SIG-M5 treated with dmso at 0.1 percent for 504 hours (cell line): ENCODE measurements around the gene KRT4.
A peak's percentile ranks its signal among the peaks of the same experiment; 100 is the strongest.
"Not testable (repeated sequence)": the region's sequence is repeated elsewhere in the genome, so short reads cannot be mapped to it uniquely, and the experiment has no call there.

Experiments used
- DNase-seq: peaks from one replicate; lab custom pipeline; 2025; ENCODE audit not compliant: unreplicated experiment; lab: John Stamatoyannopoulos, UW

KRT4 gene

DNA sequence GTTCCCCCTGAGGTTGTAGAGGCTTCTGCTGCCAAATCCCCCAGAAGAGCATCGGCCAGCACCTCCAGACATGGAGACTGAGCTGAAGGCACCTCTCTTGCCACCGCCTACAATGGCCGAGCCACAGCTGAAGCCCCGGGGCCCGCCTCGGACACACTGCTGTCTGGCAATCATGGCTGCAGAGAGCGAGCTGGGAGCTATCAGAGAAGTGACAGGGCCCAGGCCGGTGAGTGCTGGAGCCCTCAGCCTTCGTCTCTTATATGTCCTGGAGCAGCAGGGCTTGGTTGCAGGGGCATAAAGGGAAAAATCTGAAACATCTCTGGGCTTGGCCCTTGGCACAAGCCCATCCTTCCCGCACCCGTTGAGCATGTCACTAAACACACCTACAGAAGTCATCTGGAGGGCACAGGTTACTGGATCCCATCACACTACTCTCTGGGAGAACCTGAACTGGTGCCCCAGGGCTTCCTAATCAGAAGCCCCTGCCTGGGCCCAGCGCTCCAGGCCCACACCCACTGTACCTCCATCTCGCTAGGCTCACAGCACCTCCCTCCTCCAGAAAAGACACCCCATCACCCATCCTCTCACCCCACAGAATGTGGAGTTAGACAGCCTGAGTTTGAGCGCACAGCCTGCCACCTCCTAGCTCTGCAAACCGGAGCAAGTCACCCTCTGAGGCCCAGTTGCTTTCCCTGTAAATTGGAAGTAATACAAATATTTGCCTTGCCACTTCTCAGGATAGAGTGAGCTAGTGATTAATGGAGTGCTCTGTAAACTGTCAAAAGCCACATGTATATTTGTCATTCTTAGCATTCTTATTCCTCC is at the start of gene KRT4:
Gene KRT4, minus strand, starts transcription at position 232 of the 825 bp plus-strand sequence. Its CDS starts 58 bp downstream, at position 174.
- DNase-seq, result peak; percentile 26

GRCh38 chr12:52862023-52862422 is 48.1 kb upstream of the KRT4 start:
- no peak for DNase-seq

GRCh38 chr12:52861511-52861910 is 47.6 kb upstream of the KRT4 start:
- DNase-seq, result no peak

DNA sequence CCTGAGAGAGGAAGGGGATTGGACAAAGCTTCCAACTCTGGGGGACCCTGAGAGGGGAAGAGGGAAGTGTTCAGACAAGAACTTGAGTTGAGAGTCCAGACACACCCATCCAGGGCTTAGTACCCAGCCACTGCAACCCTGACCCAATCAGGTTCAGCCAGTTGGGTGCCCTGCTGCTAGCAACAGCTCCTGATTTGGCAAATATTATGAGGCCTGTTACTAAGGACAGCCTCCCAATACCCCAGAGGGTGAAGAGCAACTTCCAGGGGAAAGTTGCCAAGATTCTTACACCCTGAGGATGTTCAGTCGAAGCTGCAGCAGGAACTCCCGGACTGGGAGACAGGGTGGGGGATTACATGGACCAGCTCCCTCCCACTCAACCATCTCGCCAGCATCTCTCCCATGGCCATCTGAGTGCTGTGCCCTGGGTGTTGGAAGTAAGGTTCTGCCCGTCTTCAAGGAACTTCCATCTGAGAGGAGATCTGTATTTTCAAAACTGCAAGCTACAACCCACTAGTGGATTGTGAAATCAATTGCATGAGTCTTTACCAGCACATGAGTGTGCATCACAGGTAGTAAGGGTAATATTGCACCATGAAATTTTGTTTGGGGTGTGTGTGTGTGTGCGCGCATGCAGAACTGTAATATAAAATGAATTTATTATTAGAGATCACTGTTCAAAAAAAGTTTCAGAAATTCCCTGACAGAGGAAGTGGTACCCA is 46.3 kb upstream of the KRT4 start:
- DNase-seq, result peak; percentile 60

GRCh38 chr12:52857500-52857899 is 43.6 kb upstream of the KRT4 start:
- no peak for DNase-seq

DNA sequence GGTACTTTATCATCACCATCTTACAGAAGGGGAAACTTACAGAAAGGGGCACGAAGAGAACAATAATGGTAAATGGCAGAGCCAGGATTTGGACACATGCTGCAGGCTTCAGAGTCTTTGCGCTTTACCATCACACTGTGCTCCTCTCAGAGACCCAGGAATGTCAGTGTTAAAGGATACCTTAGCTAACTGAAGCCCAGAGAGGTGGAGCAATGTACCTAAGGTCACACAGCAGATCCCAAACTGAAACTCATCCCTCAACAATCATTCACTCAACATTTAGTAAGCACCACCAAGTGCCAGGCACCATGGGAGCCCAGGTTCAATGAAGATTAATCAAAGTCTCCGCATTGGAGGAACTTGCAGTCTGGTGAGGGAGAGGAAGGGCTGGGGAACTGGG is 42.9 kb upstream of the KRT4 start:
- no peak for DNase-seq

DNA sequence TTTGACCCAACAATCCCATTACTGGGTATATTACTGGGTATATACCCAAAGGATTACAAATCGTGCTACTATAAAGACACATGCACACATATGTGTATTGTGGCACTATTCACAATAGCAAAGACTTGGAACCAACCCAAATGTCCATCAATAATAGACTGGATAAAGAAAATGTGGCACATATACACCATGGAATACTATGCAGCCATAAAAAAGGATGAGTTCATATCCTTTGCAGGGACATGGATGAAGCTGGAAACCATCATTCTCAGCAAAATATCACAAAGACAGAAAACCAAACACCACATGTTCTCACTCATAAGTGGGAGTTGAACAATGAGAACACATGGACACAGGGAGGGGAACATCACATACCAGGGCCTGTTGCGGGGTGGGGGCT is 42.2 kb upstream of the KRT4 start:
- DNase-seq, result not testable (repeated sequence)

DNA sequence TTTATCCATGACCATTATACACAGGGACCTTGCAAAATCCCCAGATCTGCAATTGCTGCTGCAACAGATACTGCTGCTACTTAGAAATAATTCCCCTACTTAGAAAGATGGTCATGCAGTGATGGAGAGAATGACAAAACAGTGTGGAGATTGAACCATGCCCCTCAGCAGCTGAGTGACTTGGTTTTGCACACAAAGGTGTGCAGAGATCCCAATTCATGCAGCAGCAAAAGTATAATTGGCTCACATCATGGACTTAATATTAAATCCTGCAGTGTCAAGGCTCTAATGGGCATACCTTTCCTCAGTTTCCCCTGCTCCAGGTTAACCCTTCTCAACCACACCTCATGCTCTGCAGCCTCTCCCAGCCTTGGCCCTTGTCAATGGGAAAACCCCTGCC is 37.9 kb upstream of the KRT4 start:
- no peak for DNase-seq

GRCh38 chr12:52850681-52851080 is 36.8 kb upstream of the KRT4 start:
- no peak for DNase-seq

GRCh38 chr12:52849511-52849910 is 35.6 kb upstream of the KRT4 start:
- DNase-seq, result no peak

DNA sequence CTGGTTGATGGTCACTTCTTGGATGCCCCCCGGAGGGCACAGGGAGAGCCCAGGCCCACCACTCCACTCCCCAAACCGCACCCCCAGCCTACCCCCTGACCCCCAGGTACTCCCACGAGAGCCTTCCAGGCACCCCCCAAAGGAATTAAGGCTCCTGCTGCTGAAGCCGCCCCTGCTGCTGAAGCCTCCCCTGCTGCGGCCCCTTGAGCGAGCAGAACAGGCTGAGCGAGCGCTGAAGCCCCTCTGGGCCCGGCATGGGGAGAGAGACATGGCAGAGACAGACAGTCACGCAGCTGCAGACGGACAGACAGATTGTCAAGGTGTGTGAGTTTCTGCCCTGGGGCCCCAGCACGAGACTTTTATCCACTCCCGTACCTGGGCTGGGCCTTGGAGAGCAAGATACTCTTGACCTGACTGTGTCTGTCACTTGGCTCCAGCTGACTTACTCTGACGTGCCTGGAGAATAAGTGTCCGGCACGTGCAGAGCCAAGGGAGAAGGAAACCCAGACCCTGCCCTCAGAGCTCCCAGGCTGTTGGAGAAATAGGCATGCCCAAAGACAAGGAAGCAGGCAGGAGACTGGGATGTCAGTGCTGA is 34.8 kb upstream of the KRT4 start, which contains the start of gene KRT78:
Gene KRT78, minus strand, starts transcription at position 334 of the 595 bp plus-strand sequence. Its CDS starts 64 bp downstream, at position 270.
- DNase-seq, result no peak

GRCh38 chr12:52847335-52848102 is 33.6 kb upstream of the KRT4 start:
- DNase-seq, result no peak

DNA sequence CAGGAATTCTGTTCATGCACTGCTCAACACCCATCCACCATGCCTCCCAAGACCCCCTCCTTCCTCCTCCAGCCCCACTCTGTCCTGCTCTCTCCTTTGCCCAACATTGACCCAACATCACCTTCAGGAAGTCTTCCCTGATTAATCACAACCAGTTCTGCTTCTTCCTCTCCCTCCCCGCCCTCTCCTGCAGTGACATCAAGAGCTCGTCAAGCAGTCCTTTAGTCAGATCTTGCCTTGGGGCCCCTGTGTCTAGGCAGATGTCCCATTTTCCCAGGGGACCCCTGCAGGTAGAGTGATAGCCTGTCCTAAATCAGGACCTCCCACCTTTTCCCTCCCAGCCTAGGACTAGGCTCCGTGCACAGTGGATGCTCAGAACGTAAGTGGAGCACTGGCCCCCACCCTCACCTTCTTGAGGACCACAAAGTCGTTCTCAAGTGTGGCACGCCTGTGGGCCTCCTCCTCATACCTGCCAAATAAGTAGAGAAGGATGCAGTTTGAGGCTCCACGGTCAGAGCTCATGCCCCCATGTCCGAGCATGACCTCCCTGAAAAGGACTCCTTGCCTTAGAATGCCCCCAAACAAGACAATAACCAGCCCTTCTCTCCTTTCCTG is 32.5 kb upstream of the KRT4 start:
- no peak for DNase-seq

DNA sequence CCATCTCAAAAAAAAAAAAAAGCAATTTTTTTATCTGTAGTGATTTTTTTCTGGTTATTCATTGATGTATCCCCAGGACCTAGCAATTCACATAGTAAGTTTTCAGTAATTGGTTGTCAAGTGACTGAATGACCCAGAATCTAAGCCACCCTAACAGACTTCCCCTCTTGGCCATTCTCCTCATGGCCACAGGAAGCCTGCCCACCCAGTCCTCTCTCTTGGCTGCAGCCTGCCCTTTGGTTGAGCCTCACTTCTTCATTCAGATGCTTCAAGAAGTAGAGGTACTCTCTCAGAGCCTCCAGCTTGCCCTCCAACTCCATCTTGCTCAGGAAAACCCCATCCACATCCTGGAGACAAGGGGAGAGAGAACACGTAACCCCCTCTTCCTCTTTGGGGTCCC is 32.0 kb upstream of the KRT4 start:
- no peak for DNase-seq

DNA sequence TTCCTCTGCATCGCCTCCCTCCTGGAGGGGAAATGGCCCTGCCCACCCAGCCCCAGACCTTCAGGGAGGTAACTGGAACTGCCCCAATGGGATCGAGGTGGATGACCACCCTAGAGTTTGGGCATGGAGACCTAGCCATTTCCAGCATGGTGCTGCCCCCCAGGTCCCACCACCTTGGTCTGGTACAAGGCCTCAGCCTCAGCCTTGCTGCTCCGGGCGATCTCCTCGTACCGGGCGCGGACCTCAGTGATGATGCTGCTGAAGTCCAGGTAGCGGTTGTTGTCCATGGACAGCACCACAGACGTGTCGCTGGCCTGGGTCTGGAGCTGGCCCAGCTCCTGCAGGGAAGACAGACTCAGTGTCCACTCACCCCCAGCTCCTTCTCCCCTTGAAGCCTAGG is 30.5 kb upstream of the KRT4 start:
- no peak for DNase-seq

DNA sequence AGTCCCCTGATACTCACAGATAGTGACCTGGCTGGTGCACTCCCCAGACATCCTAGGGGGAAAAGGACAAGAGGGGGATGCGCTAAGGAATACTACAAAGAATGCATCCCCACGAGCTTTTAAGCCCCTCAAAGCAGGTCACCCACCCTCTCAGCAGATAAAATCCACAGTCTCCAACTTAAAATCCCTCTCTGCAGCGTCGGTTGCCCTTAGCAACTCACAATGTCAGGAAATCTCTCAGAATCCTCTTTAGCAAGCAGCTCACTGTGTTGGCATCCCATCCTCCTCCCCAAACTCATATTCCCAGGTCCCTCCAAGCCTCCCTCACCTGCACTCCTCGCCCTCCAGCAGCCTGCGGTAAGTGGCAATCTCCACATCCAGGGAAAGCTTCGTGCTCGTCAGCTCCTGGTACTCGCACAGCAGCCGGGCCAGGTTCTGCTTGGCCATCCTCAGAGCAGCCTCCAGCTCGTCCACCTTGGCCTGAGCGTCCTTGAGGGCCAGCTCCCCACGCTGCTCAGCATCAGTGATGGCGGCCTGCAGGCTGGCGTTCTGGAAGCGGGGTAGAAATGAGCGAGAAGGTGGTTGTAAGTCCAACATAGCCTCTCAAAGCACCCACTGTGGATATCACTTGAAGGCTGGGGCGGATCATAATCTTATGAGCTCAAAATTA is 25.7 kb upstream of the KRT4 start:
- DNase-seq, result no peak

GRCh38 chr12:52838609-52839435 is 24.9 kb upstream of the KRT4 start:
- no peak for DNase-seq

- no peak for DNase-seq
These were observed 24.1 kb upstream of the KRT4 start for GRCh38 chr12:52837781-52838608.

DNA sequence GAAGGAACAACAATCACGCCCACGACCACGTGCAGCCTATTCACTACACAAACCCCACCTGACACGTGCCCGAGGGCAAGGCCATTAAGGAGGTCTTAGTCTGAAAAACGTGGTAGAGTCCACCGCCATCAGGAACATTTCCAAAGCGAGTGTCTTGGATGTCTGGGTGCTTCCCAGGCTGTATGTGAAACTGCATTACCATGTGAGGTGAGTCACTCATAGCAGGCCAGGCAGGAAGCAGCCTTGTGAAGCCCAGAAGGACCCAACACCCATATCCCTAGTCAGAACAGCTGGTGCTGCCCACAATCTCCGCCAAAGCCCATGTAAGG is 23.5 kb upstream of the KRT4 start:
- no peak for DNase-seq
